Astrocyte (in vitro differentiated cells and primary cell): Measurements from ENCODE around the gene CFAP68.

Experiments used
- EZH2 ChIP-seq: IDR thresholded peaks from 2 replicates; pipeline ENCODE4 v1.6.1; 2012; ENCODE audit warnings: mild to moderate bottlenecking, low read length, inconsistent platforms; ENCODE audit not compliant: insufficient read depth
- TF ChIP-seq, protein P1 (sequence below): IDR thresholded peaks from 2 replicates; pipeline ENCODE4 v1.5.1; 2011; ENCODE audit warnings: low read depth, mild to moderate bottlenecking, inconsistent platforms, low read length, moderate library complexity; ENCODE audit not compliant: insufficient read depth

DNA sequence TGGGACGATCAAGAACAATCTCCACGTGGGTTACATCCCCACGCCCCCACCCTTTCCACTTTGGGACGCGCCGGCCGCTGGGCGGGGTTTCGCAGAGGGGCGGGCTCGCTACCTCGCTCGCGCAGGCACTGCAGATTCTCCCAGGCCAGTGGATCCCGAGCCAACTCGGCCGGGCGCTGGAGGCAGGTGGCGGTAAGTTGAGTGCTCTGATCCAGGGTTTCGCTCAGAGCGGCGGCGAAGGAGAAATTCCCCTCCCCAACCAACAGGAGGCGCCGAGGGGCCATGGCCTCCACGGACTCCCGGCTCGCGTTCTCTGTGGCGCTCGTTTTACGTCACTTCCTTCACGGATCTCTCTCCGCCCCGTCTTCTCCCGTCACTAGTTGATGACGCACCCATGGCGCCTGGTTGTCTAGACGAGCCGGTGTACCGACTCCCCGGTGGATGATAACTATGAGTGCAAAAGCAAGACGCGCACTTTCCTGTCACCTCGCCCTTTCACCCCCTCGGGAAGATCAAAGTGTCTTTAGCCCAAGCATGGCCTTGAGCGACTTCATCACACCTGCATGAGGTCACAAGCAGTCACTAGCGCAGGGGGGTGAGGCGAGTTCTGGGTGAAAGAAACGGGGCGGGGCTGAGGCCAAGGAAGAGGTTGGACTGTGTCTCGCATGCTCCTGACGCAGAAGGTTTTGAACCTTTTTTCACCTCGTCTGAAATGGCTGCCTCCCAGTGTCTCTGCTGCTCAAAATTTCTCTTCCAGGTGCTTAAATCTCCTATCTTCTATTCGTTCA, at the start of gene CFAP68, which contains the start of gene FDXACB1:
- TF ChIP-seq, protein P1, sequence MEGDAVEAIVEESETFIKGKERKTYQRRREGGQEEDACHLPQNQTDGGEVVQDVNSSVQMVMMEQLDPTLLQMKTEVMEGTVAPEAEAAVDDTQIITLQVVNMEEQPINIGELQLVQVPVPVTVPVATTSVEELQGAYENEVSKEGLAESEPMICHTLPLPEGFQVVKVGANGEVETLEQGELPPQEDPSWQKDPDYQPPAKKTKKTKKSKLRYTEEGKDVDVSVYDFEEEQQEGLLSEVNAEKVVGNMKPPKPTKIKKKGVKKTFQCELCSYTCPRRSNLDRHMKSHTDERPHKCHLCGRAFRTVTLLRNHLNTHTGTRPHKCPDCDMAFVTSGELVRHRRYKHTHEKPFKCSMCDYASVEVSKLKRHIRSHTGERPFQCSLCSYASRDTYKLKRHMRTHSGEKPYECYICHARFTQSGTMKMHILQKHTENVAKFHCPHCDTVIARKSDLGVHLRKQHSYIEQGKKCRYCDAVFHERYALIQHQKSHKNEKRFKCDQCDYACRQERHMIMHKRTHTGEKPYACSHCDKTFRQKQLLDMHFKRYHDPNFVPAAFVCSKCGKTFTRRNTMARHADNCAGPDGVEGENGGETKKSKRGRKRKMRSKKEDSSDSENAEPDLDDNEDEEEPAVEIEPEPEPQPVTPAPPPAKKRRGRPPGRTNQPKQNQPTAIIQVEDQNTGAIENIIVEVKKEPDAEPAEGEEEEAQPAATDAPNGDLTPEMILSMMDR, result peak; percentile 75
- TF ChIP-seq EZH2, result no peak
